Heart right ventricle (tissue), 16 donors: ENCODE data around the gene MYBPH. TPM values are rescaled to one million over a fixed set of nuclear protein-coding genes. Genes with fewer than 3 reads are reported as not detected.
A peak's percentile ranks its signal among the peaks of the same experiment; 100 is the strongest.

Experiments
- ATAC-seq, 8 donors: fragments of 200-7000 bp; cut with Tn5 transposase; one replicate each; pipeline ENCODE4 v1.9.1; 2020; ENCODE audit warnings: mild to moderate bottlenecking in 8 of 8, moderate library complexity in 8 of 8, moderate number of reproducible peaks in 1 of 8
- DNase-seq, 2 donors: peaks; one replicate each; pipeline ENCODE4 v3.0.0-alpha.2; 2020
- H3K27ac ChIP-seq, 10 donors: fragments of 200-600 bp; sonication (generic) in 2 of 10; one replicate each; pipeline versions ENCODE4 v1.5.0 to v1.8.0; 2020 to 2022; ENCODE audit warnings: mild to moderate bottlenecking in 3 of 10
- H3K27me3 ChIP-seq, 7 donors: fragments of 200-600 bp; one replicate each; pipeline ENCODE4 v1.8.0; 2021 to 2022; ENCODE audit warnings: mild to moderate bottlenecking in 2 of 7
- H3K36me3 ChIP-seq, 9 donors: fragments of 200-600 bp; sonication (generic) in 1 of 9; one replicate each; pipeline versions ENCODE4 v1.5.0 to v1.8.0; 2020 to 2022; ENCODE audit warnings: mild to moderate bottlenecking in 2 of 9
- H3K4me1 ChIP-seq, 9 donors: fragments of 200-600 bp; sonication (generic) in 1 of 9; one replicate each; pipeline versions ENCODE4 v1.5.0 to v1.8.0; 2020 to 2022; ENCODE audit warnings: mild to moderate bottlenecking in 4 of 9
- H3K4me3 ChIP-seq, 10 donors: fragments of 200-600 bp; sonication (generic) in 2 of 10; one replicate each; pipeline versions ENCODE4 v1.5.0 to v1.8.0; 2020 to 2022; ENCODE audit warnings: mild to moderate bottlenecking in 7 of 10, moderate library complexity in 2 of 10
- H3K9me3 ChIP-seq, 11 donors: fragments of 200-600 bp in 10 of 11; sonication (generic) in 2 of 11; one replicate each; pipeline versions ENCODE4 v1.5.0 to v1.8.0; 2013 to 2022; ENCODE audit warnings: mild to moderate bottlenecking in 2 of 11, control low read depth in 1 of 11, moderate library complexity in 1 of 11
- CTCF ChIP-seq, 9 donors: fragments of 200-600 bp; sonication (generic) in 2 of 9; IDR thresholded peaks; one replicate each; pipeline versions ENCODE4 v1.5.0 to v1.8.0; 2021 to 2022; ENCODE audit warnings: antibody characterized with exemption in 9 of 9, mild to moderate bottlenecking in 5 of 9, moderate library complexity in 1 of 9
- WGBS, 2 donors: extraction: QIAGEN DNeasy Blood & Tissue Kit; methylation state at CpG; one replicate each; pipeline ENCODE4 v1.1.7; 2013; ENCODE audit warnings: inconsistent platforms in 1 of 2; 5-methylcytosine and 5-hydroxymethylcytosine counted together
- intact Hi-C, 10 donors: fragments of 100-400 bp; cut with DNase I; formaldehyde crosslinking; loops; one replicate each; pipeline versions ENCODE4 v1.11.1 to v1.14.2; 2022
- polyA plus RNA-seq, 2 donors: library from polyadenylated mRNA; stranded (reverse); fragments of 200-250 nt; gene quantifications; one replicate each; pipeline ENCODE4 v1.2.3, GENCODE V29; 2013
- total RNA-seq, 10 donors: library from RNA; stranded (reverse); fragmentation: NEBNext Ultra II Directional in 3 of 10; extraction: Animal tissue kit (Norgen Biotek cat#: 25700) in 3 of 10; gene quantifications; one replicate each; pipeline versions ENCODE4 v1.2.1 to v1.2.4, GENCODE V29; 2021 to 2023
- donor health status: Arrhythmogenic right ventricular cardiomyopathy.
- donor health status: ischemic (EF 13 %, LVEDD 7.1; RV severe dilation, severe dysfunction).
- donor health status: healthy with polysubstance abuse.
- donor health status: DM: no; HTN: yes; CAD: no.
- donor health status: DM: no; HTN: no; CAD: no.
- donor health status: ischemic (EF 25% LVEDD 6.9; RV normal size, moderate dysfunction).
- donor health status: ischemic (EF 25% LVEDD 5.7; RV mildly dilated, moderate dysfunction).
- donor health status: healthy.
- donor health status: DM: yes; HTN: yes; CAD: no.
- donor health status: Ischemic cardiomyopathy.
- donor health status: ischemic (EF 35%, LVEDD 5.7; RV mildly dilated, moderate dysfunction).
- donor health status: nonischemic (EF 11% LVEDD 7.7; RV severe dilation, severe dysfunction).
- donor health status: DM: yes; HTN: yes; CAD: no.
- donor health status: PGD.
- donor health status: ischemic (EF 29% LVEDD 5.4; RV normal size, mild dysfunction).
- donor health status: nonischemic (EF 23%, LVEDD 6.1; RV moderate dilation, normal function).

The MYBPH gene
- total and polyA plus RNA-seq, 12 donors, result not detected

- 90 to 95% methylated on average over 5 of the region's 5 CpGs for WGBS, 2 donors
- peaks cover 0 to 4% (median 0%) of the 10 kb centered on the region in 7 donors for H3K27me3 ChIP-seq
- peaks cover 0 to 26% (median 0%) of the 10 kb centered on the region in 9 donors for H3K4me1 ChIP-seq
- no peak overlapping the region for H3K4me3 ChIP-seq
- ATAC-seq (no peak), DNase-seq (no peak)
- H3K27ac ChIP-seq, result no peak overlapping the region
- intact Hi-C loops, result loop anchor here (2.0 to 5.0 kb wide), 9 partner anchors 39 to 136 kb away; no protein-coding TSS in a partner anchor
- TF ChIP-seq CTCF (IDR thresholded peaks at IDR 0.05), result no peak
- no peaks in the 10 kb centered on the region for H3K9me3 ChIP-seq
- H3K36me3 ChIP-seq, result no peaks in the 10 kb centered on the region
Measured at GRCh38 chr1:203173566-203173965, 2.1 kb downstream of the MYBPH start.

- no peak for ATAC-seq
Measured at GRCh38 chr1:203173011-203173555, 2.5 kb downstream of the MYBPH start.

GRCh38 chr1:203172184-203173010 is 3.2 kb downstream of the MYBPH start:
- Histone ChIP-seq H3K27me3 (peaks cover 0 to 4% (median 0%) of the 10 kb centered on the region in 7 donors), H3K4me1 (peaks cover 0 to 17% (median 0%) of the 10 kb centered on the region in 9 donors), H3K27ac (no peak overlapping the region), H3K36me3 (no peaks in the 10 kb centered on the region), H3K9me3 (no peaks in the 10 kb centered on the region), H3K4me3 (no peak overlapping the region)
- intact Hi-C loops, result loop anchor here (1.0 to 5.0 kb wide), 10 partner anchors 40 to 135 kb away; no protein-coding TSS in a partner anchor
- DNase-seq, result peak; percentile 56
- peak; percentile 57 to 82 (median 72) for ATAC-seq
- TF ChIP-seq CTCF (IDR thresholded peaks at IDR 0.05), result peak; percentile 62 to 87 (median 80)
- WGBS, 2 donors, result 52% methylated on average over 8 of the region's 8 CpGs

More at GRCh38 chr1:203173011-203173555, 2.5 kb downstream of the MYBPH start:
- WGBS, 2 donors, result 67 to 71% methylated on average over 2 of the region's 2 CpGs
- TF ChIP-seq CTCF (IDR thresholded peaks at IDR 0.05), result no peak
- intact Hi-C loops, result loop anchor here (2.0 to 5.0 kb wide), 9 partner anchors 39 to 136 kb away; no protein-coding TSS in a partner anchor
- peaks cover 0 to 23% (median 0%) of the 10 kb centered on the region in 9 donors for H3K4me1 ChIP-seq
- peaks cover 0 to 4% (median 0%) of the 10 kb centered on the region in 7 donors for H3K27me3 ChIP-seq
- no peaks in the 10 kb centered on the region for H3K36me3 ChIP-seq
- H3K4me3 ChIP-seq, result no peak overlapping the region
- no peak for DNase-seq
- H3K9me3 ChIP-seq, result no peaks in the 10 kb centered on the region
- no peak overlapping the region for H3K27ac ChIP-seq

GRCh38 chr1:203171341-203172183 is 4.1 kb downstream of the MYBPH start:
- H3K27me3 ChIP-seq, result peaks cover 0 to 4% (median 0%) of the 10 kb centered on the region in 7 donors
- intact Hi-C loops, result loop anchor here (1.0 to 5.0 kb wide), 10 partner anchors 41 to 134 kb away; no protein-coding TSS in a partner anchor
- TF ChIP-seq CTCF (IDR thresholded peaks at IDR 0.05), result no peak
- 93 to 95% methylated on average over 22 of the region's 22 CpGs for WGBS, 2 donors
- no peak overlapping the region for H3K27ac ChIP-seq
- H3K36me3 ChIP-seq, result no peaks in the 10 kb centered on the region
- peaks cover 0 to 15% (median 0%) of the 10 kb centered on the region in 9 donors for H3K4me1 ChIP-seq
- no peaks in the 10 kb centered on the region for H3K9me3 ChIP-seq
- ATAC-seq, result peak in 1 of 8 donors; percentile 8
- DNase-seq, result no peak
- no peak overlapping the region for H3K4me3 ChIP-seq
